Esophagus (tissue), 2 donors: Measurements from ENCODE around the gene PROSER3. TPM values are rescaled to one million over a fixed set of nuclear protein-coding genes. Genes with fewer than 3 reads are reported as not detected.

Experiments used
- H3K27ac ChIP-seq, 2 donors: one replicate each; pipeline ENCODE4 v1.5.1; 2013; ENCODE audit warnings: low read depth in 2 of 2, mild to moderate bottlenecking in 2 of 2, inconsistent platforms in 1 of 2, low read length in 1 of 2, moderate library complexity in 1 of 2
- H3K27me3 ChIP-seq, 2 donors: one replicate each; pipeline ENCODE4 v1.6.1; 2013; ENCODE audit warnings: low read length in 2 of 2, control low read depth in 1 of 2, mild to moderate bottlenecking in 1 of 2; ENCODE audit not compliant: insufficient read depth in 2 of 2, control insufficient read depth in 1 of 2
- H3K36me3 ChIP-seq, 2 donors: one replicate each; pipeline ENCODE4 v1.6.1; 2013; ENCODE audit warnings: low read length in 1 of 2; ENCODE audit not compliant: control insufficient read depth in 2 of 2, insufficient read depth in 2 of 2
- H3K4me1 ChIP-seq, 2 donors: one replicate each; pipeline ENCODE4 v1.6.1; 2013; ENCODE audit warnings: low read length in 1 of 2; ENCODE audit not compliant: control insufficient read depth in 2 of 2, insufficient read depth in 2 of 2
- H3K4me3 ChIP-seq, 2 donors: one replicate each; pipeline ENCODE4 v1.5.1; 2013; ENCODE audit warnings: low read length in 2 of 2, mild to moderate bottlenecking in 2 of 2, low read depth in 1 of 2, moderate library complexity in 1 of 2
- H3K9me3 ChIP-seq, 2 donors: one replicate each; pipeline ENCODE4 v1.6.1; 2013; ENCODE audit warnings: mild to moderate bottlenecking in 2 of 2, low read depth in 1 of 2, low read length in 1 of 2, moderate library complexity in 1 of 2; ENCODE audit not compliant: control insufficient read depth in 2 of 2, insufficient read depth in 1 of 2
- WGBS, 2 donors: extraction: QIAGEN DNeasy Blood & Tissue Kit; methylation state at CpG; one replicate each; pipeline ENCODE4 v1.1.7; 2013; 5-methylcytosine and 5-hydroxymethylcytosine counted together
- polyA plus RNA-seq, 2 donors: library from polyadenylated mRNA; stranded (reverse); fragments of 200-250 nt; gene quantifications; one replicate each; pipeline ENCODE4 v1.2.3, GENCODE V29; 2013
- donor health status: healthy with polysubstance abuse.
- donor health status: Bipolar disorder and iron deficiency.

The PROSER3 gene
- polyA plus RNA-seq, 2 donors, result 5.5 to 13.8 TPM

GRCh38 chr19:35813043-35813890, 55.3 kb downstream of the PROSER3 start:
- 79 to 84% methylated on average over 11 of the region's 11 CpGs for WGBS, 2 donors
- Histone ChIP-seq H3K36me3 (no peaks in the 10 kb centered on the region), H3K27ac (no peak overlapping the region), H3K4me1 (no peaks in the 10 kb centered on the region), H3K9me3 (no peaks in the 10 kb centered on the region), H3K4me3 (no peak overlapping the region), H3K27me3 (no peaks in the 10 kb centered on the region)

GRCh38 chr19:35816262-35816661, 58.3 kb downstream of the PROSER3 start:
- Histone ChIP-seq H3K4me1 (no peaks in the 10 kb centered on the region), H3K4me3 (no peak overlapping the region), H3K9me3 (no peaks in the 10 kb centered on the region), H3K27ac (no peak overlapping the region), H3K27me3 (no peaks in the 10 kb centered on the region), H3K36me3 (no peaks in the 10 kb centered on the region)
- 28 to 36% methylated on average over 6 of the region's 6 CpGs for WGBS, 2 donors

- H3K9me3 ChIP-seq, result no peaks in the 10 kb centered on the region
- no peaks in the 10 kb centered on the region for H3K4me1 ChIP-seq
- 71 to 79% methylated on average over 9 of the region's 9 CpGs for WGBS, 2 donors
- H3K36me3 ChIP-seq, result no peaks in the 10 kb centered on the region
- H3K4me3 ChIP-seq, result no peak overlapping the region
- no peak overlapping the region for H3K27ac ChIP-seq
- no peaks in the 10 kb centered on the region for H3K27me3 ChIP-seq
These were observed 58.9 kb downstream of the PROSER3 start for GRCh38 chr19:35816846-35817245.

- Histone ChIP-seq H3K4me3 (no peak overlapping the region), H3K9me3 (no peaks in the 10 kb centered on the region), H3K27me3 (no peaks in the 10 kb centered on the region), H3K36me3 (no peaks in the 10 kb centered on the region), H3K27ac (no peak overlapping the region), H3K4me1 (no peaks in the 10 kb centered on the region)
- WGBS, 2 donors, result 61 to 77% methylated on average over 3 of the region's 3 CpGs
These were observed 60.5 kb downstream of the PROSER3 start for GRCh38 chr19:35818445-35818844.

Other genes with a start within 250 kb of the PROSER3 start
- 100 to 1,000 TPM; 223 to 315 TPM for gene DMKN, start 244.5 kb upstream of the PROSER3 start, polyA plus RNA-seq
- 1,000 to 10,000 TPM in 1 of 2 donors, 100 to 1,000 TPM in 1; 453 to 1,191 TPM for gene SBSN, start 229.9 kb upstream of the PROSER3 start, polyA plus RNA-seq
- not detected for gene GAPDHS, start 224.7 kb upstream of the PROSER3 start, polyA plus RNA-seq
- gene TMEM147, start 212.6 kb upstream of the PROSER3 start, polyA plus RNA-seq, result 100 to 1,000 TPM in 1 of 2 donors, 10 to 100 TPM in 1; 61.7 to 145 TPM
- gene ATP4A, start 194.5 kb upstream of the PROSER3 start, polyA plus RNA-seq, result under 1 TPM; 0.02 to 0.12 TPM
- not detected for gene PMIS2, start 172.0 kb upstream of the PROSER3 start, polyA plus RNA-seq
- 10 to 100 TPM; 10.1 to 24.1 TPM for gene HAUS5, start 145.4 kb upstream of the PROSER3 start, polyA plus RNA-seq
- 10 to 100 TPM; 47.8 to 61.5 TPM for gene RBM42, start 129.1 kb upstream of the PROSER3 start, polyA plus RNA-seq
- 1 to 10 TPM; 3.4 to 5.6 TPM for gene ETV2, start 116.4 kb upstream of the PROSER3 start, polyA plus RNA-seq
- gene COX6B1, start 109.9 kb upstream of the PROSER3 start, polyA plus RNA-seq, result 1,000 to 10,000 TPM; 1,022 to 1,339 TPM
- 10 to 100 TPM; 10.7 to 11.5 TPM for gene UPK1A, start 91.7 kb upstream of the PROSER3 start, polyA plus RNA-seq
- under 1 TPM; 0.07 to 0.18 TPM for gene ZBTB32, start 53.6 kb upstream of the PROSER3 start, polyA plus RNA-seq
- 10 to 100 TPM; 21.5 to 33.8 TPM for gene KMT2B, start 40.2 kb upstream of the PROSER3 start, polyA plus RNA-seq
- gene IGFLR1, start 15.7 kb upstream of the PROSER3 start, polyA plus RNA-seq, result 1 to 10 TPM; 4.3 to 5.1 TPM
- gene U2AF1L4, start 12.8 kb upstream of the PROSER3 start, polyA plus RNA-seq, result 10 to 100 TPM; 17.4 to 43.4 TPM
- 100 to 1,000 TPM in 1 of 2 donors, 10 to 100 TPM in 1; 62.5 to 128 TPM for gene PSENEN, start 12.5 kb upstream of the PROSER3 start, polyA plus RNA-seq
- gene LIN37, start 9.6 kb upstream of the PROSER3 start, polyA plus RNA-seq, result 10 to 100 TPM; 10.6 to 20.9 TPM
- 10 to 100 TPM; 12.5 to 18.3 TPM for gene HSPB6, start 1.1 kb upstream of the PROSER3 start, polyA plus RNA-seq
- gene ARHGAP33, start 17.4 kb downstream of the PROSER3 start, polyA plus RNA-seq, result 10 to 100 TPM in 1 of 2 donors, 1 to 10 TPM in 1; 5.7 to 20.8 TPM
- not detected for gene PRODH2, start 54.7 kb downstream of the PROSER3 start, polyA plus RNA-seq
- gene NPHS1, start 94.3 kb downstream of the PROSER3 start, polyA plus RNA-seq, result not detected
- under 1 TPM in 1 of 2 donors, not detected in 1; 0.02 TPM for gene KIRREL2, start 98.7 kb downstream of the PROSER3 start, polyA plus RNA-seq
- gene APLP1, start 110.4 kb downstream of the PROSER3 start, polyA plus RNA-seq, result 1 to 10 TPM in 1 of 2 donors, under 1 TPM in 1; 0.69 to 1.4 TPM
- 1 to 10 TPM; 6.6 to 8.5 TPM for gene NFKBID, start 142.4 kb downstream of the PROSER3 start, polyA plus RNA-seq
- gene HCST, start 144.4 kb downstream of the PROSER3 start, polyA plus RNA-seq, result 1 to 10 TPM; 6.2 to 6.7 TPM
- gene TYROBP, start 150.1 kb downstream of the PROSER3 start, polyA plus RNA-seq, result 10 to 100 TPM; 16.7 to 26.8 TPM
- gene LRFN3, start 178.2 kb downstream of the PROSER3 start, polyA plus RNA-seq, result 1 to 10 TPM; 4.9 to 5.0 TPM
- gene SDHAF1, start 237.0 kb downstream of the PROSER3 start, polyA plus RNA-seq, result 10 to 100 TPM in 1 of 2 donors, 1 to 10 TPM in 1; 8.6 to 18.0 TPM